ENCODE data around the gene PARD3.

The PARD3 gene

GRCh38 chr10:34474009-34474376, 341.1 kb downstream of the PARD3 start:
- H3K9me3 Mint-ChIP-seq: peaks cover 1% of the 10 kb centered on the region
- no peak for DNase-seq (ENCODE audit: low spot score in 2 of 2)
- no peak overlapping the region for H3K4me3 Mint-ChIP-seq
- H3K4me1 Mint-ChIP-seq: no peaks in the 10 kb centered on the region
- H3K27ac Mint-ChIP-seq: no peak overlapping the region
- H3K27me3 Mint-ChIP-seq: peaks cover 3% of the 10 kb centered on the region
- ATAC-seq (ENCODE audit: low read depth): no peak
- H3K36me3 Mint-ChIP-seq: no peaks in the 10 kb centered on the region

- Mint-ChIP-seq H3K9me3 (peaks cover 1% of the 10 kb centered on the region), H3K4me3 (no peak overlapping the region), H3K4me1 (no peaks in the 10 kb centered on the region), H3K27ac (no peak overlapping the region), H3K27me3 (peaks cover 3% of the 10 kb centered on the region), H3K36me3 (no peaks in the 10 kb centered on the region)
- no peak for ATAC-seq (ENCODE audit: low read depth)
- no peak for DNase-seq (ENCODE audit: low spot score in 2 of 2)
Observed at GRCh38 chr10:34473174-34474008, 341.7 kb downstream of the PARD3 start.

DNA sequence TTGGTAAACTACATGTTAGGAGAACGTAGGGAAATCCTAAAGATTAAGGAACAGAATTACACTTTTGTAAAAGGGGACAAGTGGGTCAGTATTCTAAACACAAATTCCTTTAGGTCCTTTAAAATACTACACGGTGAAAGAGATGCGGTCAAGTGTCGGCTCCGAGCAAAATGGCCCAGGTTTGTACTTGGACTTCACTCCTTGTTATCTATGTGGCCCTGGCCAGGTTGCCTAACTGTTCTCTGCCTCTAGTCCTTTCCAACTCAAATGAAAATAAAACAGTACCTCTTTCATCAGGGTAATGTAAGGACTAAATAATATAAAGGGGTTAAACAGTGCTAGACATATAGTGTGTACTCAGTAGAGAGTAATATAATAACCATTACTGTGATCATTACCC, 344.8 kb downstream of the PARD3 start:
- Mint-ChIP-seq H3K27me3 (peaks cover 2% of the 10 kb centered on the region), H3K36me3 (no peaks in the 10 kb centered on the region), H3K4me1 (no peaks in the 10 kb centered on the region), H3K27ac (no peak overlapping the region), H3K4me3 (no peak overlapping the region), H3K9me3 (peaks cover 1% of the 10 kb centered on the region)
- no peak for DNase-seq (ENCODE audit: low spot score in 2 of 2)
- ATAC-seq (ENCODE audit: low read depth): no peak

- Mint-ChIP-seq H3K4me1 (no peaks in the 10 kb centered on the region), H3K4me3 (no peak overlapping the region), H3K9me3 (peaks cover 1% of the 10 kb centered on the region), H3K27ac (no peak overlapping the region), H3K27me3 (peaks cover 2% of the 10 kb centered on the region), H3K36me3 (no peaks in the 10 kb centered on the region)
- ATAC-seq (ENCODE audit: low read depth) (no peak), DNase-seq (ENCODE audit: low spot score in 2 of 2) (no peak)
Observed at GRCh38 chr10:34469446-34469845, 345.6 kb downstream of the PARD3 start.

DNA sequence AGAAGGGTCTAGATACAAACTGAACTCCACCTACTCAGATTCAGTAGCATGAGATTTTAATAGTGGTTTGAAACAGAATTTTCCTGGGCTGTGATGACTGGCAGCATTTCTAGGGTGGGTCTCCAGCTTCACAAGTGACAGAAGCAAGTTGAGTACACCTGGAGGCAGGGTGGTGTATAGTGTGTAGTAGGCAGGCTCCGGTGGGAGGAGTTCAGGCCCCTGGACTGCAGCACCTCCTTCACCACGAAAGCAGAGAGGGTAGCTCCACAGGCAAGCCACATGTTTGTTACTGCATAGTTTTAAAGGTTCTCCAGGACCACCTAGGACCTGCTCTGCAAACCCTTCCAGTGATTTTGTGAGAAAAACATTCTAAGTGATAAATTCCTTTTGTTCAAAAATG, 347.2 kb downstream of the PARD3 start:
- no peak for ATAC-seq (ENCODE audit: low read depth)
- no peak overlapping the region for H3K27ac Mint-ChIP-seq
- H3K4me3 Mint-ChIP-seq: no peak overlapping the region
- peaks cover 1% of the 10 kb centered on the region for H3K9me3 Mint-ChIP-seq
- H3K4me1 Mint-ChIP-seq: no peaks in the 10 kb centered on the region
- no peak for DNase-seq (ENCODE audit: low spot score in 2 of 2)
- no peaks in the 10 kb centered on the region for H3K36me3 Mint-ChIP-seq
- H3K27me3 Mint-ChIP-seq: peaks cover 2% of the 10 kb centered on the region

DNA sequence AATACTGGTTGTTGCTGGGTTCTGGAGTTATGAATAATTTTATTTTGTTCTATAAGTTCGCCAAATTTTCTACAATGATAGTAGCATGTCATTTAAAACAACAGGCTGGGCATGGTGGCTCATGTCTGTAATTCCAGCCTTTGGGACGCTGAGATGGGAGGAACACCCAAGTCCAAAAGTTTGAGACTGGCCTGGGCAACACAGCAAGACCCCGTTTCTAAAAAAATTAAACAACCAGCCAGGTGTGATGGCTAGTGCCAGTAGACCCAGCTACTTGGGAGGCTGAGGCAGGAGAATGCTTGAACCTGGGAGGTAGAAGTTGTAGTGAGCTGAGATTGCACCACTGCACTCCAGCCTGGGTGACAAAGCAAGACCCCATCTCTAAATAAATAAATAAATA, 347.7 kb downstream of the PARD3 start:
- no peak overlapping the region for H3K27ac Mint-ChIP-seq
- peaks cover 1% of the 10 kb centered on the region for H3K9me3 Mint-ChIP-seq
- ATAC-seq (ENCODE audit: low read depth) (no peak), DNase-seq (ENCODE audit: low spot score in 2 of 2) (no peak)
- H3K36me3 Mint-ChIP-seq: no peaks in the 10 kb centered on the region
- H3K4me3 Mint-ChIP-seq: no peak overlapping the region
- H3K27me3 Mint-ChIP-seq: peaks cover 2% of the 10 kb centered on the region
- no peaks in the 10 kb centered on the region for H3K4me1 Mint-ChIP-seq

DNA sequence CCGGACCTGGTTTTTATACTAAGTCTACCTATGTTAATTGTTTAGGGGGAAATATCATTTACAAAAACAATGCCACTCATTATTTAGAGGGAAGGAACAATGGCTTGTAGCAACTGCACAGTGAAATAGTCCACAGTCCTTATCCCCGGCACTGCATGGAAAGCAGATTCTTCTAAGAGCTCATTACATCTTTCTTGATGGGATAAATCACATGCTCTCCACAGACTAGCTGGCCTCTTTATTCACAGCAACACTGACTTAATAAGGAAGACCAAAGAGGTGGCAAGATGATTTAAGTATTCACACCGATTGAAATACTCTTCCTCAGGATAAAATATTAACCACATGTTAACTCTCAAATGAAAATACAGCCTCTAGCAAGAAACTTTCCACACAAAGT, 349.4 kb downstream of the PARD3 start:
- Mint-ChIP-seq H3K4me1 (no peaks in the 10 kb centered on the region), H3K4me3 (no peak overlapping the region)

GRCh38 chr10:34464591-34464990, 350.5 kb downstream of the PARD3 start:
- ATAC-seq (ENCODE audit: low read depth): no peak
- Mint-ChIP-seq H3K27ac (no peak overlapping the region), H3K4me1 (no peaks in the 10 kb centered on the region), H3K27me3 (no peaks in the 10 kb centered on the region), H3K4me3 (no peak overlapping the region), H3K36me3 (no peaks in the 10 kb centered on the region), H3K9me3 (no peaks in the 10 kb centered on the region)
- no peak for DNase-seq (ENCODE audit: low spot score in 2 of 2)

More for the DNA sequence above, 349.4 kb downstream of the PARD3 start:
- H3K36me3 Mint-ChIP-seq: no peaks in the 10 kb centered on the region
- no peak for ATAC-seq (ENCODE audit: low read depth)
- H3K9me3 Mint-ChIP-seq: no peaks in the 10 kb centered on the region
- DNase-seq (ENCODE audit: low spot score in 2 of 2): no peak
- no peaks in the 10 kb centered on the region for H3K27me3 Mint-ChIP-seq
- no peak overlapping the region for H3K27ac Mint-ChIP-seq

- ATAC-seq (ENCODE audit: low read depth): no peak
- Mint-ChIP-seq H3K9me3 (no peaks in the 10 kb centered on the region), H3K4me1 (no peaks in the 10 kb centered on the region), H3K36me3 (no peaks in the 10 kb centered on the region), H3K4me3 (no peak overlapping the region), H3K27me3 (no peaks in the 10 kb centered on the region), H3K27ac (no peak overlapping the region)
- no peak for DNase-seq (ENCODE audit: low spot score in 2 of 2)
Observed at GRCh38 chr10:34464000-34464399, 351.1 kb downstream of the PARD3 start.

DNA sequence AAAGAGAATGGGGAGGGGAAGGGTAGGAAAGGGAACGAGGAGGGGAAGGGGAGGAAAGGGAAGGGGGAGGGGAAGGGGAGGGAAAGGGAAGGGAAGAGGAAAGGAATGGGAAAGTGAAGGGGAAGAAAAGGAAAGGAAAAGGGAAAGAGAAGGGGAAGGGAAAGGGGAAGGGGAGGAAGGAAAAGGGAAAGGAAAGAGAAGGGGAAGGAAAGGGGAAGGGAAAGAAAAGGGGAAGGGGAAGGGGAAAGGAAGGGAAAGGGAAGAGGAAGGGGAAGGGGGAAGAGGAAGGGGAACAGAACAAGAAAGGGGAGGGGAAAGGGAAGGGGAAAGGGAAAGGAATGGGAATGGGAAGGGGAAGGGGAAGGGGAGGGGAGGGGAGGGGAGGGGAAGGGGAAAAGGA, 352.1 kb downstream of the PARD3 start:
- ATAC-seq (ENCODE audit: low read depth): no peak
- Mint-ChIP-seq H3K36me3 (no peaks in the 10 kb centered on the region), H3K4me1 (no peaks in the 10 kb centered on the region), H3K27me3 (no peaks in the 10 kb centered on the region), H3K9me3 (no peaks in the 10 kb centered on the region), H3K4me3 (no peak overlapping the region), H3K27ac (no peak overlapping the region)
- no peak for DNase-seq (ENCODE audit: low spot score in 2 of 2)

DNA sequence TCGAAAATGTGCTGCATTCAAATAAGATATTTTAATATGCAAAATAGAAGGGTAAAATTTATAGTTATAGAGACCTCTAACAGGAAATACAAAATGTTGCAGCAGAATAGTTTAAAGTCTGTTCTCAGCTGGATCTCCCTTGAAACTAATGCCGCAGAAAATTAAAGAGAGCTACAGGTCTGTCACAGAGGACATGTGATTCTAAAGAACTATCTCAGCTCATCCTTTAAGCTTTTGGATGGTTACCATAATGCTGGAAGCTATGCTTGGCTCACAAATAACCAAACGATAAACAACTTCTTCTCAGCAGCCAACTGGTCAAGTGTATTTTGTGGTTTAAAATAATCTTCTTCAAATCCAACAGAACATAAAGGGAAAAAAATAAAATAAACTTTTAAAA, 353.0 kb downstream of the PARD3 start:
- Mint-ChIP-seq H3K4me3 (no peak overlapping the region), H3K27me3 (no peaks in the 10 kb centered on the region), H3K9me3 (no peaks in the 10 kb centered on the region), H3K27ac (no peak overlapping the region), H3K36me3 (no peaks in the 10 kb centered on the region), H3K4me1 (no peaks in the 10 kb centered on the region)
- ATAC-seq (ENCODE audit: low read depth) (no peak), DNase-seq (ENCODE audit: low spot score in 2 of 2) (no peak)

- H3K4me1 Mint-ChIP-seq: no peaks in the 10 kb centered on the region
- H3K27me3 Mint-ChIP-seq: no peaks in the 10 kb centered on the region
- no peak overlapping the region for H3K27ac Mint-ChIP-seq
- H3K4me3 Mint-ChIP-seq: no peak overlapping the region
- H3K9me3 Mint-ChIP-seq: peaks cover 4% of the 10 kb centered on the region
- DNase-seq (ENCODE audit: low spot score in 2 of 2) (no peak), ATAC-seq (ENCODE audit: low read depth) (no peak)
- no peaks in the 10 kb centered on the region for H3K36me3 Mint-ChIP-seq
Observed at GRCh38 chr10:34454590-34455261, 360.4 kb downstream of the PARD3 start.

DNA sequence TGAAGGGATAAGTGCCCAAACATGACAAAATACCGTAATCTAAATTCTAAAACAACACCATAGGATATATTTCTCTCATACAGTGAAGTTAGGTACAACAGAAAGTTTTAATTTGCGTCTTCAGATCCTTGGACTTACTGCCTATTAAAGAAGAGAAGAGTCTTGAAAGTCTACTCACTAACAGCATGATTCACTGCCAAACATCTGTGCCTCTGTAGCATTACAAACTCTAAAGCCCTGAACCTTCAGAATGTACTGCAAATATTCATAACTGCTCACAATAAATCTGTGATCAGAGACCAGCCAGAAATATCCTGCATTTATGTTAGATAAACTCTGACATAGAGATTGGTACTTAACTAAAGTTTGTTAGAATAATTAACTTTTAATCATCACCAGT, 365.3 kb downstream of the PARD3 start:
- ATAC-seq (ENCODE audit: low read depth) (no peak), DNase-seq (ENCODE audit: low spot score in 2 of 2) (no peak)
- Mint-ChIP-seq H3K36me3 (no peaks in the 10 kb centered on the region), H3K4me1 (no peaks in the 10 kb centered on the region), H3K4me3 (no peak overlapping the region), H3K9me3 (peaks cover 4% of the 10 kb centered on the region), H3K27ac (no peak overlapping the region), H3K27me3 (no peaks in the 10 kb centered on the region)

- Mint-ChIP-seq H3K9me3 (peaks cover 4% of the 10 kb centered on the region), H3K4me3 (no peak overlapping the region), H3K4me1 (no peaks in the 10 kb centered on the region), H3K27ac (no peak overlapping the region), H3K27me3 (no peaks in the 10 kb centered on the region), H3K36me3 (no peaks in the 10 kb centered on the region)
- DNase-seq (ENCODE audit: low spot score in 2 of 2) (no peak), ATAC-seq (ENCODE audit: low read depth) (no peak)
Observed at GRCh38 chr10:34446049-34446448, 369.0 kb downstream of the PARD3 start.
